GM06990 (cell line): ENCODE measurements around the gene IL1RAP.
A peak's percentile ranks its signal among the peaks of the same experiment; 100 is the strongest.

ENCODE experiments used
- DNase-seq: peaks from one replicate; pipeline ENCODE4 v3.0.0-alpha.2; 2011; ENCODE audit not compliant: insufficient read length; ENCODE audit errors: extremely low read depth
- H3K27me3 ChIP-seq: replicated peaks from 2 replicates; pipeline ENCODE4 v1.6.0; 2011; ENCODE audit warnings: low read length; ENCODE audit not compliant: control insufficient read depth, insufficient read depth
- H3K36me3 ChIP-seq: 2 replicates; pipeline ENCODE4 v1.5.1; 2011; ENCODE audit warnings: low read length; ENCODE audit not compliant: control insufficient read depth, insufficient read depth
- H3K4me3 ChIP-seq: replicated peaks from 2 replicates; pipeline ENCODE4 v1.5.1; 2011; ENCODE audit warnings: low read depth, mild to moderate bottlenecking, control low read depth, low read length
- TF ChIP-seq, protein P1 (sequence below): IDR thresholded peaks from 2 replicates; pipeline ENCODE4 v1.5.1; 2011; ENCODE audit warnings: low read length, control low read depth, mild to moderate bottlenecking, inconsistent platforms; ENCODE audit not compliant: insufficient read depth, poor library complexity, severe bottlenecking

The IL1RAP gene

GRCh38 chr3:190701096-190701532, 187.2 kb downstream of the IL1RAP start:
- Histone ChIP-seq H3K27me3 (no peaks in the 10 kb centered on the region), H3K36me3 (no peaks in the 10 kb centered on the region), H3K4me3 (no peak overlapping the region)
- TF ChIP-seq, protein P1, sequence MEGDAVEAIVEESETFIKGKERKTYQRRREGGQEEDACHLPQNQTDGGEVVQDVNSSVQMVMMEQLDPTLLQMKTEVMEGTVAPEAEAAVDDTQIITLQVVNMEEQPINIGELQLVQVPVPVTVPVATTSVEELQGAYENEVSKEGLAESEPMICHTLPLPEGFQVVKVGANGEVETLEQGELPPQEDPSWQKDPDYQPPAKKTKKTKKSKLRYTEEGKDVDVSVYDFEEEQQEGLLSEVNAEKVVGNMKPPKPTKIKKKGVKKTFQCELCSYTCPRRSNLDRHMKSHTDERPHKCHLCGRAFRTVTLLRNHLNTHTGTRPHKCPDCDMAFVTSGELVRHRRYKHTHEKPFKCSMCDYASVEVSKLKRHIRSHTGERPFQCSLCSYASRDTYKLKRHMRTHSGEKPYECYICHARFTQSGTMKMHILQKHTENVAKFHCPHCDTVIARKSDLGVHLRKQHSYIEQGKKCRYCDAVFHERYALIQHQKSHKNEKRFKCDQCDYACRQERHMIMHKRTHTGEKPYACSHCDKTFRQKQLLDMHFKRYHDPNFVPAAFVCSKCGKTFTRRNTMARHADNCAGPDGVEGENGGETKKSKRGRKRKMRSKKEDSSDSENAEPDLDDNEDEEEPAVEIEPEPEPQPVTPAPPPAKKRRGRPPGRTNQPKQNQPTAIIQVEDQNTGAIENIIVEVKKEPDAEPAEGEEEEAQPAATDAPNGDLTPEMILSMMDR: peak; percentile 70
- no peak for DNase-seq

GRCh38 chr3:190706582-190706981, 192.7 kb downstream of the IL1RAP start:
- Histone ChIP-seq H3K36me3 (no peaks in the 10 kb centered on the region), H3K4me3 (no peak overlapping the region), H3K27me3 (no peaks in the 10 kb centered on the region)
- TF ChIP-seq, protein P1: no peak
- DNase-seq: no peak
